SK-N-SH treated with all-trans-retinoic acid at 6 μM for 48 hours (cell line): Measurements from ENCODE around the gene TRPC6.

Experiments
- OSR1 ChIP-seq: fragments of 250-450 bp; sonication (Bioruptor Pico); IDR thresholded peaks from 2 replicates; pipeline ENCODE4 v1.8.0; 2022; ENCODE audit warnings: moderate library complexity, mild to moderate bottlenecking, inconsistent platforms
- PATZ1 ChIP-seq: fragments of 250-450 bp; sonication (Bioruptor Pico); IDR thresholded peaks from 2 replicates; pipeline ENCODE4 v1.8.0; 2020; ENCODE audit warnings: mild to moderate bottlenecking, moderate library complexity, borderline replicate concordance
- ZFP30 ChIP-seq: fragments of 450-650 bp; formaldehyde crosslinking; IDR thresholded peaks from 2 replicates; pipeline ENCODE4 v1.5.0; 2022; ENCODE audit warnings: mild to moderate bottlenecking, moderate library complexity
- TF ChIP-seq, protein P1 (sequence below): fragments of 250-450 bp; sonication (Bioruptor Pico); IDR thresholded peaks from 2 replicates; pipeline ENCODE4 v1.5.1; 2021; ENCODE audit warnings: mild to moderate bottlenecking, moderate library complexity

GRCh38 chr11:101620026-101620425, 36.2 kb upstream of the TRPC6 start:
- TF ChIP-seq ZFP30 (CRISPR knock-in tag) = no peak
- TF ChIP-seq, protein P1, sequence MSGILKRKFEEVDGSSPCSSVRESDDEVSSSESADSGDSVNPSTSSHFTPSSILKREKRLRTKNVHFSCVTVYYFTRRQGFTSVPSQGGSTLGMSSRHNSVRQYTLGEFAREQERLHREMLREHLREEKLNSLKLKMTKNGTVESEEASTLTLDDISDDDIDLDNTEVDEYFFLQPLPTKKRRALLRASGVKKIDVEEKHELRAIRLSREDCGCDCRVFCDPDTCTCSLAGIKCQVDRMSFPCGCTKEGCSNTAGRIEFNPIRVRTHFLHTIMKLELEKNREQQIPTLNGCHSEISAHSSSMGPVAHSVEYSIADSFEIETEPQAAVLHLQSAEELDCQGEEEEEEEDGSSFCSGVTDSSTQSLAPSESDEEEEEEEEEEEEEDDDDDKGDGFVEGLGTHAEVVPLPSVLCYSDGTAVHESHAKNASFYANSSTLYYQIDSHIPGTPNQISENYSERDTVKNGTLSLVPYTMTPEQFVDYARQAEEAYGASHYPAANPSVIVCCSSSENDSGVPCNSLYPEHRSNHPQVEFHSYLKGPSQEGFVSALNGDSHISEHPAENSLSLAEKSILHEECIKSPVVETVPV (CRISPR knock-in tag) = no peak
- no peak for TF ChIP-seq PATZ1 (CRISPR knock-in tag)
- TF ChIP-seq OSR1 (CRISPR knock-in tag) = no peak
